Spleen (tissue), 7 donors: ENCODE results near the gene KRT6B.

ENCODE experiments used
- CTCF ChIP-seq, 11 experiments: fragments of 200-600 bp in 7 of 11; fragments of 450-650 bp in 4 of 11; sonication (generic) in 4 of 11; IDR thresholded peaks in 8 of 11; conservative IDR thresholded peaks in 3 of 11; 1 replicate in 7 of 11; 2 replicates in 4 of 11; pipeline versions ENCODE4 v1.4.0 to v1.8.0; 2016 to 2021; ENCODE audit warnings: antibody characterized with exemption in 11 of 11, inconsistent platforms in 4 of 11, mild to moderate bottlenecking in 1 of 11
- POLR2AphosphoS5 ChIP-seq, 3 donors: sonication (generic); formaldehyde crosslinking; IDR thresholded peaks; one replicate each; pipeline ENCODE4 v1.5.1; 2017; ENCODE audit warnings: antibody characterized with exemption in 3 of 3
- donor health status: DM: no; HTN: no; CAD: no; lungs with moderate emphysema.
- donor health status: DM: no; HTN: no; CAD: no.
- donor health status: DM: no; HTN: no; CAD: no.

DNA sequence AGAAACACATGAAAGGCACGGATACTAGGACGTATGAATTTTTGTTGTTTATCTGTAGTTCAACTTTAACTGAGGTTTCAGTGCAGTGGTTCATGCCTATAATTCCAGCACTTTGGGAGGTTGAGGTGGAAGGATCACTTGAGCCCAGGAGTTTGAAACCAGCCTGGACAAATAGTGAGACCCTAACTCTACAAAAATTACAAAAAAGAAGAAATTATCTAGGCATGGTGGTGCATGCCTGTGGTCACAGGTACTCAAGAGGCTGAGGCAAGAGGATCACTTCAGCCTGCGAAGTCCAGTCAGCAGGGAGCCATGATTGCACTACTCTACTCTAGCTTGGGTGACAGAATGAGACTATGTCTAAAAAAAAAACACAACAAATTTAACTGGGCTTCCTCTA, 8.0 kb downstream of the KRT6B start:
- TF ChIP-seq CTCF (IDR thresholded peaks at IDR 0.05 in 8 of 11, conservative IDR thresholded peaks at IDR 0.05 in 3 of 11) (no peak), POLR2AphosphoS5 (IDR thresholded peaks at IDR 0.05) (no peak)
